Fibroblast of lung (primary cell): ENCODE results near the gene CLEC12A. TPM values are rescaled to one million over a fixed set of nuclear protein-coding genes. Genes with fewer than 3 reads are reported as not detected.
"Not testable (repeated sequence)": the region's sequence is repeated elsewhere in the genome, so short reads cannot be mapped to it uniquely, and the experiment has no call there.

ENCODE experiments used
- DNase-seq, 2 donors: peaks; one replicate each; pipeline versions ENCODE4 v3.0.0 to v3.0.0-alpha.2; 2010; ENCODE audit warnings: low read depth in 2 of 2
- H2AFZ ChIP-seq: 2 replicates; pipeline ENCODE4 v1.5.1; 2012; ENCODE audit warnings: low read length, control low read depth, inconsistent platforms
- H3K27ac ChIP-seq: 2 replicates; pipeline ENCODE4 v1.5.1; 2011; ENCODE audit warnings: low read length, control low read depth; ENCODE audit not compliant: insufficient read depth
- H3K27me3 ChIP-seq: 2 replicates; pipeline ENCODE4 v1.5.1; 2011; ENCODE audit warnings: mild to moderate bottlenecking, low read length; ENCODE audit not compliant: control insufficient read depth, insufficient read depth
- H3K36me3 ChIP-seq: 2 replicates; pipeline ENCODE4 v1.5.1; 2011; ENCODE audit warnings: low read length; ENCODE audit not compliant: control insufficient read depth, insufficient read depth
- H3K4me1 ChIP-seq: 2 replicates; pipeline ENCODE4 v1.5.1; 2011; ENCODE audit warnings: low read length; ENCODE audit not compliant: control insufficient read depth, insufficient read depth; ENCODE audit errors: extremely low read depth
- H3K4me2 ChIP-seq: 2 replicates; pipeline ENCODE4 v1.5.1; 2011; ENCODE audit warnings: low read length, control low read depth; ENCODE audit not compliant: insufficient read depth; ENCODE audit errors: extremely low read depth
- H3K4me3 ChIP-seq, 4 experiments: fragments of 200-600 bp in 1 of 4; sonication (generic) in 1 of 4; replicated peaks in 1 of 4; 2 replicates each; pipeline ENCODE4 v1.5.1; 2011 to 2016; ENCODE audit warnings: low read length in 4 of 4, low read depth in 3 of 4, mild to moderate bottlenecking in 3 of 4, control low read depth in 2 of 4, inconsistent platforms in 1 of 4, mixed read lengths in 1 of 4; ENCODE audit not compliant: insufficient read depth in 1 of 4; ENCODE audit errors: control extremely low read depth in 1 of 4
- H3K79me2 ChIP-seq: 2 replicates; pipeline ENCODE4 v1.5.1; 2012; ENCODE audit warnings: mild to moderate bottlenecking, low read length, inconsistent platforms; ENCODE audit not compliant: control insufficient read depth, insufficient read depth
- H3K9ac ChIP-seq: 2 replicates; pipeline ENCODE4 v1.5.1; 2011; ENCODE audit warnings: mild to moderate bottlenecking, low read length, control low read depth; ENCODE audit not compliant: insufficient read depth
- H3K9me3 ChIP-seq: 2 replicates; pipeline ENCODE4 v1.5.1; 2012; ENCODE audit warnings: low read depth, low read length; ENCODE audit not compliant: control insufficient read depth, insufficient read depth
- H4K20me1 ChIP-seq: 2 replicates; pipeline ENCODE4 v1.5.1; 2011; ENCODE audit warnings: low read length; ENCODE audit not compliant: control insufficient read depth, insufficient read depth; ENCODE audit errors: extremely low read depth
- EZH2 ChIP-seq: IDR thresholded peaks from 2 replicates; pipeline ENCODE4 v1.5.1; 2012; ENCODE audit warnings: low read length, control low read depth, mild to moderate bottlenecking; ENCODE audit errors: missing control alignments
- polyA plus RNA-seq, 2 donors: library from polyadenylated mRNA; depleted of rRNA in 1 of 2; stranded (reverse) in 1 of 2; unstranded in 1 of 2; fragments of >200 nt; gene quantifications; 2 replicates each; pipeline ENCODE4 v1.2.1, GENCODE V29; 2011 to 2012; ENCODE audit warnings: missing spikeins in 1 of 2
- total RNA-seq: library from RNA; depleted of rRNA; stranded (reverse); fragments of >200 nt; gene quantifications from 2 replicates; pipeline ENCODE4 v1.2.1, GENCODE V29; 2014
- TF ChIP-seq, protein P1 (sequence below), 2 donors: IDR thresholded peaks in 1 of 2; conservative IDR thresholded peaks in 1 of 2; 1 replicate in 1 of 2; 2 replicates in 1 of 2; pipeline ENCODE4 v1.5.1; 2011 to 2012; ENCODE audit warnings: low read length in 2 of 2, control low read depth in 1 of 2, inconsistent platforms in 1 of 2, low read depth in 1 of 2, mild to moderate bottlenecking in 1 of 2

The CLEC12A gene
- total and polyA plus RNA-seq, 2 donors (not counting 1 experiment from before 2014, with no cell fraction given) = not detected

DNA sequence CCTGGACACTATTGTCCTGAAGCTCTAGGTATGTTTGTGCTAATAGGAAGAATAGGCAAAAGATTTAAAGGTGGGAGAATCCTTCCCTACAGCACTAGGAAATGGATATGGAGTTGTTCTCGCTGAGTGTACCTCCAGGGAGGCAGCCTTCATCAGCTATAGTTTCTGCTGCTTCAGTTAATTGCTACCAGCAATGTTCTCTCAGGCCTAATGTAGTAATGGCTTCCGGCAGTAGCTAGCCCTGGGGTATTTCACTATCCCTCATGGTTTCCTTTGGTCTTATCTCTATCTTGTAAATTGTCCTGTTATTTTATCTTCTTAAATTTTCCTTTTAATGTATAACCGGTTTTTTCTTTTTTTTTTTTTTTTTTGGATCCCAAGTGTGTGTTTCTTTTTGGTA, 9.3 kb upstream of the CLEC12A start:
- no peaks in the 10 kb centered on the region for H3K36me3 ChIP-seq
- no peak overlapping the region for H2AFZ ChIP-seq
- no peak overlapping the region for H3K4me2 ChIP-seq
- H4K20me1 ChIP-seq = no peaks in the 10 kb centered on the region
- H3K79me2 ChIP-seq = no peaks in the 10 kb centered on the region
- H3K4me3 ChIP-seq = no peak overlapping the region
- no peaks in the 10 kb centered on the region for H3K27me3 ChIP-seq
- no peaks in the 10 kb centered on the region for H3K4me1 ChIP-seq
- TF ChIP-seq, protein P1, sequence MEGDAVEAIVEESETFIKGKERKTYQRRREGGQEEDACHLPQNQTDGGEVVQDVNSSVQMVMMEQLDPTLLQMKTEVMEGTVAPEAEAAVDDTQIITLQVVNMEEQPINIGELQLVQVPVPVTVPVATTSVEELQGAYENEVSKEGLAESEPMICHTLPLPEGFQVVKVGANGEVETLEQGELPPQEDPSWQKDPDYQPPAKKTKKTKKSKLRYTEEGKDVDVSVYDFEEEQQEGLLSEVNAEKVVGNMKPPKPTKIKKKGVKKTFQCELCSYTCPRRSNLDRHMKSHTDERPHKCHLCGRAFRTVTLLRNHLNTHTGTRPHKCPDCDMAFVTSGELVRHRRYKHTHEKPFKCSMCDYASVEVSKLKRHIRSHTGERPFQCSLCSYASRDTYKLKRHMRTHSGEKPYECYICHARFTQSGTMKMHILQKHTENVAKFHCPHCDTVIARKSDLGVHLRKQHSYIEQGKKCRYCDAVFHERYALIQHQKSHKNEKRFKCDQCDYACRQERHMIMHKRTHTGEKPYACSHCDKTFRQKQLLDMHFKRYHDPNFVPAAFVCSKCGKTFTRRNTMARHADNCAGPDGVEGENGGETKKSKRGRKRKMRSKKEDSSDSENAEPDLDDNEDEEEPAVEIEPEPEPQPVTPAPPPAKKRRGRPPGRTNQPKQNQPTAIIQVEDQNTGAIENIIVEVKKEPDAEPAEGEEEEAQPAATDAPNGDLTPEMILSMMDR (conservative IDR thresholded peaks at IDR 0.05 in 1 of 2, IDR thresholded peaks at IDR 0.05 in 1 of 2; ENCODE audit: low read depth in 1 of 2, low read length in 2 of 2) = no peak
- no peak for TF ChIP-seq EZH2
- H3K9me3 ChIP-seq = no peaks in the 10 kb centered on the region
- no peak overlapping the region for H3K9ac ChIP-seq
- no peak overlapping the region for H3K27ac ChIP-seq
- DNase-seq = no peak

DNA sequence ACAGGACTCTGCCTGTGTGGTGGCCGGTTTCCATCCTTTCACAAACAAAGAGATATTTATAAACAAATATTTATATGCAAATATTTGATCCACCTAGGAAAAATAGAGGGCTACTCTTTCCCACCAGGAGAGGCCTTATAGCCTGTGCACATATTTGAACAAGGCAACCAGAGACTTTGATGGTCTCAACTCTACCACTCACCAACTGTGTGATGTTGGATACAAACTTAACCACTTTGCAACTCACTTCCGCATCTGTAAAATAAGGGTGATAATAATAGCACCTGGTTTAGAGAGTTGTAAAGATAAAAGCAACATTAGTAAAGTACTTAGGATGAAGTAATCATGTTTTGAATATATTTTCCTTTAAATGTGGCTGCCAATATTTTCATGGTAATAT, 1.5 kb upstream of the CLEC12A start:
- H3K79me2 ChIP-seq = no peaks in the 10 kb centered on the region
- H3K9ac ChIP-seq = no peak overlapping the region

DNA sequence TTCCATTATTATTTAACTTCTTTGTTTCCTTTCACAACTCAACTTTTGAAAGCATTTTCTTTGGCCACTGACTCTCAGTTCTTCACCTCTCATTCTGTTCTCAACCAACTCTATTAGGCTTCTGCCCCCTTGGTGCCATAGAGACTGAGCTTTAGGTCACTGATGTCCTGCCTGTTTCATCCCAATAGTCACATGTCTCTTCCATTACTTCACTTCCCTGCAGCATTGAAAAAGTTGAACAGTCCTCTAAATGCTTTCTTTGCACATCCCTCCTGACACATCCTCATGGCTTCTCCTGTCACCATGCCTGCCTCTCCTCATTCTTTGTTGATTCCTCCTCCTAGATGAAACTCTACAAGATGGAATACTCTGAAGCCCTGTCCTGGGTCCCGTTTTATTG, 2.7 kb downstream of the CLEC12A start:
- Histone ChIP-seq H2AFZ (no peak overlapping the region), H3K27me3 (no peaks in the 10 kb centered on the region), H4K20me1 (no peaks in the 10 kb centered on the region), H3K36me3 (no peaks in the 10 kb centered on the region), H3K9me3 (no peaks in the 10 kb centered on the region), H3K4me2 (no peak overlapping the region), H3K9ac (no peak overlapping the region), H3K4me3 (no peak overlapping the region), H3K79me2 (no peaks in the 10 kb centered on the region), H3K4me1 (no peaks in the 10 kb centered on the region), H3K27ac (no peak overlapping the region)
- no peak for TF ChIP-seq EZH2
- TF ChIP-seq, protein P1 (conservative IDR thresholded peaks at IDR 0.05 in 1 of 2, IDR thresholded peaks at IDR 0.05 in 1 of 2; ENCODE audit: low read depth in 1 of 2, low read length in 2 of 2) = no peak
- no peak for DNase-seq

More for the DNA sequence above, 1.5 kb upstream of the CLEC12A start:
- H3K27ac ChIP-seq = no peak overlapping the region
- no peaks in the 10 kb centered on the region for H4K20me1 ChIP-seq
- TF ChIP-seq, protein P1 (conservative IDR thresholded peaks at IDR 0.05 in 1 of 2, IDR thresholded peaks at IDR 0.05 in 1 of 2; ENCODE audit: low read depth in 1 of 2, low read length in 2 of 2) = no peak
- no peak for TF ChIP-seq EZH2
- no peak overlapping the region for H2AFZ ChIP-seq
- no peaks in the 10 kb centered on the region for H3K27me3 ChIP-seq
- no peaks in the 10 kb centered on the region for H3K36me3 ChIP-seq
- H3K4me2 ChIP-seq = no peak overlapping the region
- H3K4me1 ChIP-seq = no peaks in the 10 kb centered on the region
- DNase-seq = no peak
- no peaks in the 10 kb centered on the region for H3K9me3 ChIP-seq
- no peak overlapping the region for H3K4me3 ChIP-seq

DNA sequence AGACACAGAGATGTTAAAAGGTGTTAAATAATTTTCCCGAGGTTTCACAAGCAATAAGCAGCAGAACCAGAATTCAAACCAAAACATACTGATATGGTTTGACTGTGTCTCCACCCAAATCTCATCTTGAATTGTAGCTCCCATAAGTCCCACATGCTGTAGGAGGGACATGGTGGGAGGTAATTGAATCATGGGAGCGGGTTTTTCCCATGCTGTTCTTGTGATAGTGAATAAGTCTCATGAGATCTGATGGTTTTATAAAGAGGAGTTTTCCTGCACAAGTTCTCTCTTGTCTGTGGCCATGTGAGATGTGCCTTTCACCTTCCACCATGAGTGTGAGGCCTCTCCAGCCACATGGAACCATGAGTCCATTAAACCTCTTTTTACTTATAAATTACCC, 3.5 kb downstream of the CLEC12A start:
- H3K9me3 ChIP-seq, DNase-seq, H3K36me3 ChIP-seq, H3K4me3 ChIP-seq, H4K20me1 ChIP-seq, H3K27ac ChIP-seq, H2AFZ ChIP-seq, H3K4me2 ChIP-seq, H3K9ac ChIP-seq, H3K79me2 ChIP-seq, H3K4me1 ChIP-seq, H3K27me3 ChIP-seq: not testable (repeated sequence)
